NAMALWA (cell line): Measurements from ENCODE around the gene NUP98.
A peak's percentile ranks its signal among the peaks of the same experiment; 100 is the strongest.
"Not testable (repeated sequence)": the region's sequence is repeated elsewhere in the genome, so short reads cannot be mapped to it uniquely, and the experiment has no call there.

Experiments
- DNase-seq: peaks from one replicate; pipeline ENCODE4 v3.0.0-alpha.2; 2015; ENCODE audit warnings: low spot score

NUP98 gene

GRCh38 chr11:3669742-3670183 lies 127.6 kb downstream of the NUP98 start:
- DNase-seq: no peak

DNA sequence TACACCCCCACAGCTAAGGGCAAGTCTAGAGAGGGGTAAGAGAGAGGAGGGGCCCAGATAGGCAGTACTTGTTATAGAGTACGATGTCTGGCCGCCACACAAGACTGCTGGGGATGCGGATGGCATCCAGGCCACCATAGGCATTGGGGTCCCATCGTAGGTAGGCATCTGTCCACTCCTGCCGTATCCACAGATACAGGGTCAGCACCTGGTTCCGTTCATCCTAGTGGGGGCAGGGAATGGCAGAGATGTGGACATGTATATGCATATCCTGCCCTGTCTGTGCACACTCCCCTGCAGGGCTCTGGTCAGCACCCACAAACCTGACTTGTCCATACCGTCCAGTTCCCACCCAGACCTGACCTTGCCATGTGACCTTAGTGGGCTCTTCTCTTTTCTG lies 128.2 kb downstream of the NUP98 start:
- no peak for DNase-seq

GRCh38 chr11:3667149-3668035 lies 130.0 kb downstream of the NUP98 start:
- DNase-seq: no peak

- DNase-seq: no peak
Observed at GRCh38 chr11:3666023-3666530, 131.3 kb downstream of the NUP98 start.

DNA sequence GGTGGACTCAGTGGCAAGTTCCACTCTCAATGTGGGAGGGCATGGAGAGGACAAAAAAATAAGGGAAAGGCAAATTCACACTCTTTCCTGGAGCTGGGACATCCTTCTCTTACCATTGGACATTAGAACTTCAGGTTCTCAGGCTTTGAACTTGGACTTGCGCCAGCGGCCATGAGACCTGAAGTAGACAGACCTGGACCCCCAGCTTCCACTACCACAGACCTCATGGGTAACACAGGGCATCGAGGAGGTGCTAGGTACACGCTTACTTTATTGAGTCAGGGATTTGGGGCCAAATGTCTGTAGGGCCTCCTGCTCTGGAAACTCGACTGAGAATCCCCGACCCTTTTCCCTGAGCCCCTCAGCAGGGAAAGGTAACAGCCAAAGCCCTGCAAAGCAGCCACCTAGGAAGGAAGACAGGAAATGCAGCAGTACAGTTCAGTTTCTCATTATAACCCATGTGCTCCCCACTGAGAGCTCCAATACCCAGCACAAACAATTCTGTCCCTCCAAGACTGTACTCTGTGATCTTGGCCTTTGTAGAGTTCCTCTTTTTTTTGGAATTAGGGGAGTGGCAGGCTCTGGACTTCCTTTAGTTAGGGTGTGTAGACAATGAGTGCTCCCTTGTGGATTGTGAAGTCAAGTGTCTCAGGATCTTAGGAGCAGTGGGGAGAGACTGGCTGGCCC lies 131.9 kb downstream of the NUP98 start:
- DNase-seq: no peak

- no peak for DNase-seq
Observed at GRCh38 chr11:3664032-3664630, 133.2 kb downstream of the NUP98 start.

DNA sequence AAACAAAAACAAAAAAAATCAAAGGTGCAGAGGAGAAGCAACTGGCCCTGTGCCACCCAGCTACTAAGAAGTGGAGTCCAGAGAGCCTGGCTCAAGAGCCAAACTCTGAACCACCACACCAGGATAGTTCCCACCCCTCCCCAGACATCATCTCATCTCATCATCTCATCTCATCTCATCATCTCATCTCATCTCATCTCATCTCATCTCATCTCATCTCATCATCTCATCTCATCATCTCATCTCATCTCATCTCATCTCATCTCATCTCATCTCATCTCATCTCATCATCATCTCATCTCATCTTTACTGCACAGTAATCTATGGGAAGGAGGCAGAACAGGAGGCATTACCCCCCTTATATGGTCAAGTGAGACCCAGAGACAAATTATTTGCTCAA lies 134.5 kb downstream of the NUP98 start:
- DNase-seq: no peak

DNA sequence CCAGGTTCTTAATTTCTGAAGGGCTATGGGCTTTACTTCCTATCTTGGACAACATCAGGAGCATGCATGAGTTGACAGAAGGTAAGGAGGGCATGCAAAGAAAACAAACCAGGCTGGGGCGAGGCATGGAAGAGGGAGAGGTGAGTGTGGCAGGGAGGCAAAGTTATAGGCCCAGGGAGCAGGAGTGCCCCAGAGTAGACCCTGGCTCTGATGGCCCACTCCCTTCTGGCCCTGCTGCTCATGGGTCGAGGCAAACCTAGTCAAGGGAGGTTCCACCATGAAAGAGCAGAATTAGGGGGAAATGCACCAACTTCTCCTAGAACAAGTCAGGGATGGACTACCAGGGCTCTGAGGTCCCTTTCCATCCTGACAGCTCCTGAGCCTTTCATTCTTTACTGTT lies 136.4 kb downstream of the NUP98 start:
- no peak for DNase-seq

DNA sequence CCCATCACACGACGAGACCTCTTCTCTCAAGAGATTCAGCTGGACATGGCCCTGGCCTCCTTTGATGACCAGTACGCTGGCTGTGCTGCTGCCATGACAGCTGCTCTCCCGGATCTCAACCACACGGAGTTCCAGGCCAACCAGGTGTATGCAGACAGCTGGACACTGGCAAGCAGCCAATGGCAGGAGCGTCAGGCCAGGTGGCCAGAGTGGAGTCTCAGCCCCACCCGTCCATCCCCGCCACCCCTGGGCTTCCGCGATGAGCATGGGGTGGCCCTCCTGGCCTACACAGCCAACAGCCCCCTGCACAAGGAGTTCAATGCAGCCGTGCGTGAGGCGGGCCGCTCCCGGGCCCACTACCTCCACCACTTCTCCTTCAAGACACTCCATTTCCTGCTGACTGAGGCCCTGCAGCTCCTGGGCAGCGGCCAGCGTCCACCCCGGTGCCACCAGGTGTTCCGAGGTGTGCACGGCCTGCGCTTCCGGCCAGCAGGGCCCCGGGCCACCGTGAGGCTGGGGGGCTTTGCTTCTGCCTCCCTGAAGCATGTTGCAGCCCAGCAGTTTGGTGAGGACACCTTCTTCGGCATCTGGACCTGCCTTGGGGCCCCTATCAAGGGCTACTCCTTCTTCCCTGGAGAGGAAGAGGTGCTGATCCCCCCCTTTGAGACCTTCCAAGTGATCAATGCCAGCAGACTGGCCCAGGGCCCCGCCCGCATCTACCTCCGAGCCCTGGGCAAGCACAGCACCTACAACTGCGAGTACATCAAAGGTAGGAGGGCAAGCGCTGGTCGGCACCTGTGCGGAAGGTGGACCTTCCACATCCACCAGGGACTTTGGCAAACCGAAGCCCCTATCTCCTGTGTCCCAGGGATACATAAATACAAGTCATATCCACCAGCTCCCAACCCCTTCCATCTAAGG lies 137.5 kb downstream of the NUP98 start:
- DNase-seq: no peak

DNA sequence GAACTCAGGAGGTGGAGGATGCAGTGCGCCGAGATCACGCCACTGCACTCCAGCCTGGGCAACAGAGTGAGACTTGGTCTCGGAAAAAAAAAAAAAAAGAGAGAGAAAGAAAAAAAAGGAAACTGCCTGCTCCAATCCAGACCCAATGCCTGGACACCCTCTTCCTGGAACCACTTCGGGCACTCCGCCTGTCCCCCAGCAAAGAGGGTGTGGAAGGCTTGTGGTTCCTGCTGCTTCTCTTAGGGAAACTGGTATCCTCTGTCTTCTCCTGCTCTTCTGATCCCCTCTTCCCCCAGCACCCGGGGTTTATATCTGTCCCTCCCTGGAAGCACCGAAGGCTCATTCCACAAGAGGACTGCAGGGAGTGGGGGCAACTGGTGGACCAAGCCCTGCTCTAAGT lies 139.1 kb downstream of the NUP98 start:
- DNase-seq: no peak

DNA sequence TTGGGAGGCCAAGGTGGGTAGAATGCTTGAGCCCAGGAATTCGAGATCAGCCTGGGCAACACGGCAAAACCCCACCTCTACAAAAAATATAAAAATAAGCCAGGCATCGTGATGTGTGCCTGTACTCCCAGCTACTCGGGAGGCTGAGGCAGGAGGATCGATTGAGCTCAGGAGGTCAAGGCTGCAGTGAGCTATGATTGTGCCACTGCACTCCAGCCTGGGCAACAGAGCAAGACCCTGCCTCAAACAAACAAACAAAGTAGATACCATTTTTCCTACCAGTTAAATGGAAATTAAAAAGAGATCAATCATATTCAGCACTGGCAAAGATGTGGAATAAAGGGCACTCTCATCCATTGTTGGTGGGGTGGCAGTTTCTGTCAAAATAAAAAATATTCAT lies 140.0 kb downstream of the NUP98 start:
- DNase-seq: not testable (repeated sequence)

- peak; percentile 21 for DNase-seq
Observed at GRCh38 chr11:3655547-3655946, 141.8 kb downstream of the NUP98 start.

DNA sequence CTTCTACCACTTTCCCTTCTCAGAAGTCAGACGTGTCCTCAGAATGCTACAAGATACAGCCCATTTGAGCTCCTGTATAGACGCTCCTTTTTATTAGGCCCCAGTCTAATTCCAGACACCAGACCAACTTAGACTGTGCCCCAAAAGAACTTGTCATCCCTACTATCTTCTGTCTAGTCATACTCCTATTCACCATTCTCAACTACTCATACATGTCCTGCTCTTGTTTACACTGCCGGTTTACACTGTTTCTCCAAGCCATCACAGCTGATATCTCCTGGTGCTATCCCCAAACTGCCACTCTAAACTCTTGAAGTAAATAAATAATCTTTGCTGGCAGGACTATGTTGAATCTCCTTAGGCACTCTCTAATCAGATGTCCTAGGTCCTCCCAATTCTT lies 144.8 kb downstream of the NUP98 start:
- DNase-seq: not testable (repeated sequence)

DNA sequence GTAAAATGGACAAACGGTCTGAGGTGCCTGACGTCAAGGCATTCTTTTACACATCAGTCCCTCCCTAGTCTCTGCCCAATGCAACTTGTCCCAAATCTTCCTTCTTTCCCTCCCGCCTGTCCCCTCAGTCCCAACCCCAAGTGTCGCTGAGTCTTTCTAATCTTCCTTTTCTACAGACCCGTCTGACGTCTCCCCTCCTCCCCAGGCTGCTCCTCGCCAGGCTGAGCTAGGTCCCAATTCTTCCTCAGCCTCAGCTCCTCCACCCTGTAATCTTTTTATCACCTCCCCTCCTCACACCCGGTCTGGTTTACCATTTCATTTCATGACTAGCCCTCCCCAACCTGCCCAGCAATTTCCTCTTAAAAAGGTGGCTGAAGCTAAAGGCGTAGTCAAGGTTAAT lies 148.0 kb downstream of the NUP98 start:
- not testable (repeated sequence) for DNase-seq

GRCh38 chr11:3648843-3649242 lies 148.5 kb downstream of the NUP98 start:
- DNase-seq: not testable (repeated sequence)

DNA sequence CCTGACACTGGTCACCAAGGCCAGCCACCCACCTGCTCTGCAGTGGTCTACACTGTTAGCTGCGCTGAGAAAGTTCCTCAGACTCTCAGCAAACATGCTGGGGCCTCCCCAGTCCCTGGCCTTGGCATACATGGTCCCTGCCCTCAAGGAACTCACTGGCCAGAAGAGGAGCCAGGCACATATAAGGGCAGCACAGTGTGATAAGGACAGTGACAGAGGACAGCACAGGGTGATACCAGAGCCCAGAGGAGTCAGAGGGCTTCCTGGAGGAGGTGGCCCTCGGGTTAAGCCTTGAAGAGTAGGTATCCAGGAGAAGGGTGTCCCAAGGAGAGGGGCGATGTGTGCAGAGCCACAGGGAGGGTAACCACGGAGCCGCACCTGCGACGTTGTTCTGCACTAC lies 151.8 kb downstream of the NUP98 start:
- no peak for DNase-seq

GRCh38 chr11:3644817-3645235 lies 152.5 kb downstream of the NUP98 start, which contains the start of gene ART1:
ART1 (plus strand) TSS chr11:3645128; CDS start chr11:3659214, 14,086 bp downstream.
- peak; percentile 37 for DNase-seq

- not testable (repeated sequence) for DNase-seq
Observed at GRCh38 chr11:3643102-3643546, 154.2 kb downstream of the NUP98 start.

DNA sequence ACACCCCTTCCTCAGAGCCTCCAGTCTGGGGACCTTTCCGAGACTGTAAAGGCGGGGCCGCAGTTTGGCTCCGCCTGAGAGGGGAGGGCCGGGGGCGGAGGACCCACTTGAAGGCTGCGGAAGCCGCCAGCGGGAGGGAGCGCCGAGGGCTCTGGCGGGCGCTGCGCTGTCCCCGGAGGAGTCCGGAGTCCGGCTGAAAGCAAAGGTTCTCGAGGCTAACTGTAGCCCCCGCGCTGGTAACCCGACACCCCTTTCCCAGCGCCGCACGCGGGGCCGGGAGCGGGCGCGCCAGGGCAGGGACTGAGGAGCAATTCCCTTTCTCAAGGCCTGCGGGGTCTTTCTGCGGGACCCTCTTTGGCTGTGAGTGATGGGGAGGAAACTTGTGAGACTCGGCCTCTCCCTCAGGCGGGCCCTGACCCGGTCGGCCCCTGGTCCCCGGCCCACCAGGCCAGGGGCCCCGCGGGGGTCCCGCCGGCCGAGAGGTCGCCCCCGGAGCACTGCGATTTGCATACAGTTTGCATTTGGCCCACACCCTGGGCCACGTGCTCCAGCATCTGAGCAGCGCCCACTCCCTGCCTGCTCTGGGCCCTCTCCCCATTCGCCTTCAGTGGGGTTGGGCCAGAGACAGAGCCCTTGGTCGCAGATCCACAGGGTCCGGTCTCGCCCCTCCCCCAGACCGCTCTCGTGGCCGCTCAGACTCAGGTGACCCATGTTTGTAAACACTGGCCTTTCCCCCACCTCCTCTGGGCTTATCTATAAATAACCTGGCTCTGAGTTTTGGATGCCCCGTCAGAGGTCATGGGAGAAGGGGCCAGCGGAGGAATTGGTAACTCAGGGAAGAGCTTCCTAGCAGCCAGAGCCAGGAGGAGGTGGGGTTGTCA lies 155.0 kb downstream of the NUP98 start:
- DNase-seq: no peak

DNA sequence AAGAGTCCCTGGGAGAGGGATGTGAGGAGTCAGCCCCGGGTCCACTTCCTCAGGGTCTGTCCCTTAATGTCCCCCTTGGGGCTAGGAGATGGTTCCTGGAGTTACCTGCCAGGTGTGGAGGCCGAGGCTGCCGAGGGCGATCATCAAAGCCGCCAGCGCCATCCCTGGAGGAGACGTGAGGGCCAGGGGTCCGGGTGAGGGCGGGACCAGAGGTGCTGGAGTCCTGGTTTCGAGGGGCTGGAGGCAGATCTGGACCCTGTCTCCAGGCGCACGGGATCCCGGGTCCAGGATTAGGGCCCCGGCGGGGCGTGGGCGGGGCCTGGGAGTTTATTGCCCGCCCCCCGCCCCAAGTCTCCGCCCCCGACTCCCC lies 155.7 kb downstream of the NUP98 start, which contains the start of gene ART5:
ART5 (minus strand) TSS at position 292 of the 370 bp plus-strand sequence; CDS start at position 162, 130 bp downstream.
- no peak for DNase-seq
